Parathyroid adenoma (tissue), 2 donors: ENCODE data around the gene MMP26.

Experiments used
- H2AFZ ChIP-seq: fragments of 300-600 bp; sonication (generic); one replicate; pipeline ENCODE4 v1.7.0; 2017; ENCODE audit warnings: antibody characterized with exemption, mild to moderate bottlenecking
- H3K27ac ChIP-seq: fragments of 300-600 bp; sonication (generic); one replicate; pipeline ENCODE4 v1.7.0; 2017
- H3K27me3 ChIP-seq: fragments of 300-600 bp; sonication (generic); one replicate; pipeline ENCODE4 v1.7.0; 2017; ENCODE audit warnings: low read length; ENCODE audit not compliant: control insufficient read depth, insufficient read depth
- H3K36me3 ChIP-seq: fragments of 300-600 bp; sonication (generic); one replicate; pipeline ENCODE4 v1.7.0; 2017; ENCODE audit warnings: low read length; ENCODE audit not compliant: control insufficient read depth, insufficient read depth
- H3K4me1 ChIP-seq: fragments of 300-600 bp; sonication (generic); one replicate; pipeline ENCODE4 v1.7.0; 2017; ENCODE audit warnings: control low read depth
- H3K4me2 ChIP-seq: fragments of 300-600 bp; sonication (generic); one replicate; pipeline ENCODE4 v1.7.0; 2017; ENCODE audit warnings: low read length
- H3K4me3 ChIP-seq: fragments of 300-600 bp; sonication (generic); one replicate; pipeline ENCODE4 v1.7.0; 2017; ENCODE audit warnings: low read depth, low read length
- H3K79me2 ChIP-seq: fragments of 300-600 bp; sonication (generic); one replicate; pipeline ENCODE4 v1.7.0; 2017; ENCODE audit warnings: control low read depth
- H3K9ac ChIP-seq: fragments of 300-600 bp; sonication (generic); one replicate; pipeline ENCODE4 v1.7.0; 2017; ENCODE audit warnings: mild to moderate bottlenecking
- H3K9me3 ChIP-seq: fragments of 300-600 bp; sonication (generic); one replicate; pipeline ENCODE4 v1.7.0; 2017; ENCODE audit warnings: low read length; ENCODE audit not compliant: control insufficient read depth
- TF ChIP-seq, protein P1 (sequence below): fragments of 300-600 bp; sonication (generic); IDR thresholded peaks from one replicate; pipeline ENCODE4 v1.7.0; 2017; ENCODE audit warnings: antibody characterized with exemption, mild to moderate bottlenecking
- donor health status: primary hyperparathyroidism.

Gene MMP26

DNA sequence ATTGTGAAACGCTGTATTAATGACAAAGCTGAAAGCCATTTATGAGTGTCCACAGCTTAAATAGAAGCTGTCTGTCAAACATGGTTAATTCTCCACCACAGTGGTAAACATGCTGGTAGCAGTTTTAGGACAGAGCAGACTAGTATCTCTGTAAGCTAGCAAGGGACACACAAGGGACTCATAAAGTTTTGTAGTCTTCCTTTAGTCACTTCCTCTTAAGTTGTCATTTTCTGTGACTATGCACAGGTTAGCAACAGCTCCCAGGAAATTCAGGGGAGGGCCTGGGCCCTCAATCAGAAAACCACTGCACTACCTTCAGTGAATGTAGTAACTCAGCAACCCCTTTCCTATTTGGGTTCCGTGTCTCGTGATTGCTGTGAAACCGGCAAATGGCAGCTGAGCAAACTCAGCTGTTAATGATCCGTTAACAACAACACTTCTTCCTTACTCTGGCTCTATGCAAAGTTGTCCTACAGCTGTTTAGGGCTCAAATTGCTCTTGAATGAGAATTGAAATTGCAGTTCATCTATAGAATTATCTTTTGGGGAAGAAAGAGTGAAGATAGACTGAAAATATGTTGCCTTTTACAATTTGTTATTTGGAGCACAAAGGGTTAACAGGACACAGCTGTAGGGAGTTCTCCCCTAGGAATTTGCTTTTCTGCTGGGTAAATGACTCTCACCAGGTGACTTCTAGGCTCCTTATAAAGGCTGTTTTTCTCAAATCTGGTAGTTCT, at the start of gene MMP26:
TSS of gene MMP26 (plus strand) at position 731 of the 736 bp plus-strand sequence.
- H3K27ac ChIP-seq, result no peak within 1 kb of the TSS

DNA sequence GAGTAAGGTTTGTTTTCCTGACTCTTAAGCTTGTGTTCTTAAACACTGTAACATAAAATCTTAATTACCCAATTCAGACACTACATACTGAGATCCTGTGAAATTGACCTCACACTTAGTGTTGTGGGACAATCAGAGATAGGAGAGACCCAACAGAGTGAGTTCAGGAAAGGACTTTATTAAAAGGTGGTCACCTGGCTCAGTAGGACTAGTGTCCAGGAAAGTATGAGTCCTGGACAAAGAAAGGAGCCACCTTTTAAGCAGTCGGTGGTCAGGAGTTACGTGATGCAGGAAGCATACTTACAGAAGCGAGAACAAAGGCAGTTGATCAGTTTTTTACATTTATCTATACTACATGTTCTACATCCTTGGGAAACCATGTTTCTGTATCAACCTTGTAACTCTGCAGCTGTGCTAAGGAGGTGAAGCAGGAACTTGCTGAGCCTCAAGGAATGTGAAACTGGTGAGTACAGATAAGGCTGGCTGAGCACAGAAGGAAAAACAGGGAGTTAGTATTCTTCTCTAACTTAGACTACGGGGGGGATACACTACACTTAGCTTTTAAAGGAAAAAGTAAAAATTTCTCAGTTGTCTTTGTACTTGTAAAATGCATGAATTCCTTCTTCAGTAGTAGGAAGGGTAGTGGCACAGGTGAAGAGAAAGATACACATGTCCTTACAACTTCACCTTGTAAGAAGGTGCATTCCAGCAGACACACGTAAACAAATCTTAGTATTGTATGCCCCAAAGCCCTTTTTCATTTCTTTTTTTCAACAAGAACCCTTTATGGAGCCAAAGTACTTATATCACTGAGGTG, 45.7 kb upstream of the MMP26 start:
- Histone ChIP-seq H3K4me1 (no peaks in the 10 kb centered on the region), H3K4me2 (peak overlapping the region; percentile 47), H3K9ac (no peak overlapping the region), H3K27ac (no peak overlapping the region), H3K9me3 (no peaks in the 10 kb centered on the region), H3K36me3 (no peaks in the 10 kb centered on the region), H2AFZ (no peak overlapping the region), H3K27me3 (no peaks in the 10 kb centered on the region), H3K79me2 (no peaks in the 10 kb centered on the region), H3K4me3 (peak overlapping the region; percentile 11)
- TF ChIP-seq, protein P1, sequence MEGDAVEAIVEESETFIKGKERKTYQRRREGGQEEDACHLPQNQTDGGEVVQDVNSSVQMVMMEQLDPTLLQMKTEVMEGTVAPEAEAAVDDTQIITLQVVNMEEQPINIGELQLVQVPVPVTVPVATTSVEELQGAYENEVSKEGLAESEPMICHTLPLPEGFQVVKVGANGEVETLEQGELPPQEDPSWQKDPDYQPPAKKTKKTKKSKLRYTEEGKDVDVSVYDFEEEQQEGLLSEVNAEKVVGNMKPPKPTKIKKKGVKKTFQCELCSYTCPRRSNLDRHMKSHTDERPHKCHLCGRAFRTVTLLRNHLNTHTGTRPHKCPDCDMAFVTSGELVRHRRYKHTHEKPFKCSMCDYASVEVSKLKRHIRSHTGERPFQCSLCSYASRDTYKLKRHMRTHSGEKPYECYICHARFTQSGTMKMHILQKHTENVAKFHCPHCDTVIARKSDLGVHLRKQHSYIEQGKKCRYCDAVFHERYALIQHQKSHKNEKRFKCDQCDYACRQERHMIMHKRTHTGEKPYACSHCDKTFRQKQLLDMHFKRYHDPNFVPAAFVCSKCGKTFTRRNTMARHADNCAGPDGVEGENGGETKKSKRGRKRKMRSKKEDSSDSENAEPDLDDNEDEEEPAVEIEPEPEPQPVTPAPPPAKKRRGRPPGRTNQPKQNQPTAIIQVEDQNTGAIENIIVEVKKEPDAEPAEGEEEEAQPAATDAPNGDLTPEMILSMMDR, result no peak

More for the DNA sequence above, at the start of gene MMP26:
- TF ChIP-seq, protein P1, result no peak
- no peaks in the 10 kb centered on the region for H3K79me2 ChIP-seq
- H3K4me3 ChIP-seq, result no peak within 1 kb of the TSS
- no peaks in the 10 kb centered on the region for H3K27me3 ChIP-seq
- H2AFZ ChIP-seq, result no peak within 1 kb of the TSS
- H3K9ac ChIP-seq, result no peak within 1 kb of the TSS
- H3K36me3 ChIP-seq, result no peaks in the 10 kb centered on the region
- no peak within 1 kb of the TSS for H3K4me2 ChIP-seq
- H3K9me3 ChIP-seq, result no peaks in the 10 kb centered on the region
- H3K4me1 ChIP-seq, result no peaks in the 10 kb centered on the region

DNA sequence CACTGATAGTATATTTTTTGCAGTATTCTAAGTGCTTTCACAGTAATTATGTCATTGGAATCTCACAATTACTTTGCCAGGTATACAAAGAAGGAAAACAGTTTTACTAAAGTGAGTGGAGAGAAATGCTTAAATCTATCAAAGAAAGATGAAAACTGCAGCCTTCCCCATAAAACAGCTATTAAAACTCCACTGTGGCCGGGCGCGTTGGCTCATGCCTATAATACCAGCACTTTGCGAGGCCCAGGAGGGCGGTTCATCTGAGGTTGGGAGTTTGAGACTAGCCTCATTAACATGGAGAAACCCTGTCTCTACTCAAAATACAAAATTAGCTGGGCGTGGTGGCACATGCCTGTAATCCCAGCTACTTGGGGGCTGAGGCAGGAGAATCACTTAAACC, 41.7 kb upstream of the MMP26 start:
- Histone ChIP-seq H3K4me1 (no peaks in the 10 kb centered on the region), H2AFZ (no peak overlapping the region), H3K4me2 (no peak overlapping the region), H3K27ac (no peak overlapping the region), H3K9me3 (no peaks in the 10 kb centered on the region), H3K79me2 (no peaks in the 10 kb centered on the region), H3K36me3 (no peaks in the 10 kb centered on the region), H3K9ac (no peak overlapping the region), H3K4me3 (no peak overlapping the region), H3K27me3 (no peaks in the 10 kb centered on the region)
- TF ChIP-seq, protein P1, result no peak

DNA sequence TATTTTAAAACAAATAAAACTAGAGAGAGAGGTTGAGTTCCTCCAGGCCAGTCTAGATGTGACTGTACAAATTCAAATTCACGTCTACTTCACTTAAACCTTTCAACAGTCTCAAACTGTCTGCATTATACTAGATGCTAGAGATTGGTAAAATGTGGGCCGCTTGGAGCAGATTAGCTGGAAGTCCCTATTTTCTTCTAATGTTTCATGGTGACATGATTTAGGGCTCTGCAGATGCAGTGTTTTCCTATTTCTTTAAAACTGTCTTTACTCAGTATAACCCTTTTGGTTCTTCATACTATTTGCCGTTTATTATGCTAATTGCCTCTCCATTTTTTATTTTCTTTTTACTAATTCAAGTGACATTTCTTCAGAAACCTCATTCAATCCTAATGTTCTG, 40.4 kb upstream of the MMP26 start:
- Histone ChIP-seq H3K9ac (no peak overlapping the region), H3K4me3 (no peak overlapping the region), H3K4me2 (no peak overlapping the region), H3K9me3 (no peaks in the 10 kb centered on the region), H2AFZ (no peak overlapping the region), H3K27me3 (no peaks in the 10 kb centered on the region), H3K36me3 (no peaks in the 10 kb centered on the region), H3K27ac (no peak overlapping the region), H3K79me2 (no peaks in the 10 kb centered on the region), H3K4me1 (no peaks in the 10 kb centered on the region)
- TF ChIP-seq, protein P1, result no peak
